H1 (cell line): ENCODE data around the gene COL6A2. TPM values are rescaled to one million over a fixed set of nuclear protein-coding genes. Genes with fewer than 3 reads are reported as not detected.

Experiments
- CTCF ChIA-PET: fragments of 300-600 bp; sonication (Branson Sonifier 250); formaldehyde crosslinking; loops from one replicate; lab custom pipeline; 2021; ENCODE audit not compliant: partially characterized antibody; lab: Charles Lee
- POLR2A ChIA-PET: fragments of 300-600 bp; sonication (Branson Sonifier 250); formaldehyde crosslinking; loops from one replicate; lab custom pipeline; 2021; ENCODE audit warnings: inconsistent platforms; ENCODE audit not compliant: partially characterized antibody; lab: Charles Lee
- DNase-seq, 2 experiments: peaks; one replicate each; pipeline versions ENCODE4 v3.0.0 to v3.0.0-alpha.2; 2010 to 2022; ENCODE audit warnings: low spot score in 2 of 2, low read depth in 1 of 2, mixed read lengths in 1 of 2
- FAIRE-seq: peaks from 2 replicates; lab custom pipeline; 2011; peaks lifted over from hg19 to GRCh38; lab: Jason Lieb, UNC
- H2AFZ ChIP-seq: 2 replicates; pipeline ENCODE4 v1.8.1; 2012; ENCODE audit warnings: low read length, inconsistent platforms
- H2AK5ac ChIP-seq: 2 replicates; pipeline ENCODE4 v1.6.1; 2013; ENCODE audit warnings: low read depth, low read length
- H2BK120ac ChIP-seq: replicated peaks from 2 replicates; pipeline ENCODE3; 2013; ENCODE audit warnings: low read depth, low read length, inconsistent platforms
- H2BK12ac ChIP-seq: 2 replicates; pipeline ENCODE4 v1.6.1; 2013; ENCODE audit warnings: low read depth, low read length
- H2BK15ac ChIP-seq: 2 replicates; pipeline ENCODE4 v1.6.1; 2013; ENCODE audit warnings: low read length
- H2BK20ac ChIP-seq: 2 replicates; pipeline ENCODE4 v1.6.1; 2013; ENCODE audit warnings: low read length
- H2BK5ac ChIP-seq: 2 replicates; pipeline ENCODE4 v1.6.1; 2013; ENCODE audit warnings: low read depth, low read length
- H3K14ac ChIP-seq: 2 replicates; pipeline ENCODE4 v1.6.1; 2013; ENCODE audit warnings: inconsistent platforms; ENCODE audit not compliant: insufficient read length
- H3K18ac ChIP-seq: 2 replicates; pipeline ENCODE4 v1.6.1; 2013; ENCODE audit warnings: low read length; ENCODE audit errors: extremely low read depth
- H3K23ac ChIP-seq: 2 replicates; pipeline ENCODE4 v1.6.1; 2013; ENCODE audit warnings: inconsistent platforms; ENCODE audit not compliant: insufficient read length
- H3K23me2 ChIP-seq: 2 replicates; pipeline ENCODE4 v1.6.1; 2013; ENCODE audit warnings: low read depth, low read length
- H3K27ac ChIP-seq: 2 replicates; pipeline ENCODE4 v1.6.1; 2011; ENCODE audit warnings: low read depth, low read length, inconsistent platforms
- H3K27me3 ChIP-seq, 4 experiments: replicated peaks in 1 of 4; 1 replicate in 1 of 4; 2 replicates in 3 of 4; pipeline versions ENCODE4 v1.6.1 to v1.8.1; 2011 to 2013; ENCODE audit warnings: low read length in 3 of 4, mild to moderate bottlenecking in 3 of 4, inconsistent platforms in 2 of 4, mixed read lengths in 2 of 4, moderate library complexity in 1 of 4; ENCODE audit not compliant: control insufficient read depth in 3 of 4, insufficient read depth in 3 of 4; ENCODE audit errors: extremely low read depth in 1 of 4
- H3K36me3 ChIP-seq, 4 experiments: 2 replicates each; pipeline versions ENCODE4 v1.6.1 to v1.8.1; 2011 to 2013; ENCODE audit warnings: mild to moderate bottlenecking in 4 of 4, low read length in 3 of 4, moderate library complexity in 2 of 4, control low read depth in 1 of 4, inconsistent platforms in 1 of 4; ENCODE audit not compliant: insufficient read depth in 4 of 4, control insufficient read depth in 2 of 4
- H3K4ac ChIP-seq: replicated peaks from 2 replicates; pipeline ENCODE3; 2013; ENCODE audit warnings: low read length, low read depth, mixed read lengths, inconsistent platforms; ENCODE audit not compliant: insufficient read length
- H3K4me1 ChIP-seq, 4 experiments: replicated peaks in 1 of 4; 1 replicate in 1 of 4; 2 replicates in 3 of 4; pipeline versions ENCODE4 v1.6.1 to v1.8.1; 2011 to 2013; ENCODE audit warnings: low read length in 3 of 4, inconsistent platforms in 2 of 4, mixed read lengths in 1 of 4; ENCODE audit not compliant: insufficient read depth in 4 of 4, control insufficient read depth in 3 of 4
- H3K4me2 ChIP-seq, 2 experiments: 2 replicates each; pipeline versions ENCODE4 v1.6.1 to v1.8.1; 2011 to 2013; ENCODE audit warnings: low read depth in 2 of 2, low read length in 2 of 2, control low read depth in 1 of 2, inconsistent platforms in 1 of 2, mild to moderate bottlenecking in 1 of 2; ENCODE audit not compliant: insufficient read depth in 1 of 2
- H3K4me3 ChIP-seq, 4 experiments: fragments of 200-600, 300-600 bp in 1 of 4; sonication (generic), shearing (Covaris generic), sonication (Bioruptor Twin) in 1 of 4; 2 replicates each; pipeline versions ENCODE4 v1.5.1 to v1.8.1; 2011 to 2016; ENCODE audit warnings: low read length in 4 of 4, low read depth in 3 of 4, control low read depth in 2 of 4, inconsistent platforms in 2 of 4, mild to moderate bottlenecking in 2 of 4, mixed read lengths in 1 of 4, moderate library complexity in 1 of 4; ENCODE audit not compliant: insufficient read depth in 2 of 4; ENCODE audit errors: extremely low read depth in 1 of 4
- H3K56ac ChIP-seq: replicated peaks from 2 replicates; pipeline ENCODE3; 2013; ENCODE audit warnings: low read depth, mild to moderate bottlenecking, mixed read lengths, low read length, inconsistent platforms; ENCODE audit not compliant: insufficient read length
- H3K79me1 ChIP-seq: 2 replicates; pipeline ENCODE4 v1.6.1; 2013; ENCODE audit warnings: low read depth, low read length, control low read depth
- H3K79me2 ChIP-seq, 2 experiments: 2 replicates each; pipeline versions ENCODE4 v1.6.1 to v1.8.1; 2012 to 2013; ENCODE audit warnings: low read length in 2 of 2, mild to moderate bottlenecking in 2 of 2, inconsistent platforms in 1 of 2; ENCODE audit not compliant: insufficient read depth in 2 of 2, control insufficient read depth in 1 of 2
- H3K9ac ChIP-seq, 4 experiments: replicated peaks in 1 of 4; 1 replicate in 1 of 4; 2 replicates in 3 of 4; pipeline versions ENCODE4 v1.6.1 to v1.8.1; 2011 to 2013; ENCODE audit warnings: low read depth in 3 of 4, low read length in 3 of 4, control low read depth in 2 of 4, mild to moderate bottlenecking in 2 of 4, moderate library complexity in 2 of 4, inconsistent platforms in 1 of 4; ENCODE audit errors: extremely low read depth in 1 of 4
- H3K9me3 ChIP-seq, 2 experiments: 2 replicates each; pipeline versions ENCODE4 v1.6.1 to v1.8.1; 2012 to 2013; ENCODE audit warnings: mild to moderate bottlenecking in 2 of 2, moderate library complexity in 2 of 2, control low read depth in 1 of 2, inconsistent platforms in 1 of 2, low read depth in 1 of 2, low read length in 1 of 2, mixed read lengths in 1 of 2; ENCODE audit not compliant: insufficient read depth in 2 of 2
- H4K20me1 ChIP-seq, 2 experiments: replicated peaks in 1 of 2; 2 replicates each; pipeline versions ENCODE3 to v1.8.1; 2011 to 2013; ENCODE audit warnings: inconsistent platforms in 2 of 2, low read length in 2 of 2, mild to moderate bottlenecking in 1 of 2; ENCODE audit not compliant: insufficient read depth in 2 of 2, control insufficient read depth in 1 of 2
- H4K5ac ChIP-seq: 2 replicates; pipeline ENCODE4 v1.6.1; 2013; ENCODE audit warnings: low read length, low read depth, mixed read lengths, inconsistent platforms; ENCODE audit not compliant: insufficient read length
- H4K8ac ChIP-seq: 2 replicates; pipeline ENCODE4 v1.8.0; 2013; ENCODE audit warnings: mild to moderate bottlenecking, moderate library complexity, low read length, inconsistent platforms; ENCODE audit not compliant: insufficient read depth; ENCODE audit errors: extremely low read depth
- H4K91ac ChIP-seq: replicated peaks from 2 replicates; pipeline ENCODE3; 2013; ENCODE audit warnings: low read length, mixed read lengths, inconsistent platforms; ENCODE audit not compliant: insufficient read length
- BACH1 ChIP-seq: IDR thresholded peaks from 2 replicates; pipeline ENCODE4 v1.6.1; 2012; ENCODE audit warnings: low read length, improper control_type of control experiment
- CBX8 ChIP-seq: fragments of 300-800, 300-1000 bp; sonication (generic); IDR thresholded peaks from 2 replicates; pipeline ENCODE4 v1.7.1; 2016; ENCODE audit warnings: low read depth, low read length, borderline replicate concordance
- RFX5 ChIP-seq: IDR thresholded peaks from 2 replicates; pipeline ENCODE4 v1.6.1; 2011; ENCODE audit warnings: low read depth, low read length, improper control_type of control experiment, borderline replicate concordance
- SIRT6 ChIP-seq: IDR thresholded peaks from one replicate; pipeline ENCODE4 v1.7.1; 2012; ENCODE audit warnings: low read length, inconsistent platforms
- WGBS, 2 experiments: shearing (Covaris generic) in 1 of 2; methylation state at CpG; one replicate each; pipeline versions ENCODE4 v1.1.6 to v1.1.7; 2013 to 2015; ENCODE audit warnings: low lambda C conversion rate in 2 of 2, mixed read lengths in 2 of 2, inconsistent platforms in 1 of 2, low coverage in 1 of 2, missing lambda C conversion rate in 1 of 2; ENCODE audit not compliant: insufficient replicate concordance in 2 of 2, insufficient coverage in 1 of 2, insufficient read length in 1 of 2; ENCODE audit errors: extremely low coverage in 1 of 2, missing lambda C conversion rate in 1 of 2; 5-methylcytosine and 5-hydroxymethylcytosine counted together
- polyA plus RNA-seq, 7 experiments: library from polyadenylated mRNA; depleted of rRNA in 3 of 7; stranded (reverse) in 5 of 7; unstranded in 2 of 7; fragments of >200 nt in 5 of 7; fragments of 200-250 nt in 2 of 7; gene quantifications; 1 replicate in 5 of 7; 2 replicates in 1 of 7; 4 replicates in 1 of 7; pipeline versions ENCODE4 v1.2.1 to v1.2.3, GENCODE V29; 2011 to 2013; ENCODE audit warnings: missing spikeins in 2 of 7, mixed read lengths in 2 of 7
- total RNA-seq: library from RNA; stranded (reverse); fragmentation: NEBNext Ultra II Directional; extraction: Animal tissue kit (Norgen Biotek cat#: 25700); gene quantifications from 2 replicates; pipeline ENCODE4 v1.2.1, GENCODE V29; 2021
- TF ChIP-seq, protein P1 (sequence below): IDR thresholded peaks from 2 replicates; pipeline ENCODE4 v1.6.1; 2012; ENCODE audit warnings: inconsistent platforms

The COL6A2 gene
- total and polyA plus RNA-seq, 2 of the 8 experiments (the other 6 are each of a cell fraction or from before 2014, with no cell fraction given), result 60.1 to 62.7 TPM

DNA sequence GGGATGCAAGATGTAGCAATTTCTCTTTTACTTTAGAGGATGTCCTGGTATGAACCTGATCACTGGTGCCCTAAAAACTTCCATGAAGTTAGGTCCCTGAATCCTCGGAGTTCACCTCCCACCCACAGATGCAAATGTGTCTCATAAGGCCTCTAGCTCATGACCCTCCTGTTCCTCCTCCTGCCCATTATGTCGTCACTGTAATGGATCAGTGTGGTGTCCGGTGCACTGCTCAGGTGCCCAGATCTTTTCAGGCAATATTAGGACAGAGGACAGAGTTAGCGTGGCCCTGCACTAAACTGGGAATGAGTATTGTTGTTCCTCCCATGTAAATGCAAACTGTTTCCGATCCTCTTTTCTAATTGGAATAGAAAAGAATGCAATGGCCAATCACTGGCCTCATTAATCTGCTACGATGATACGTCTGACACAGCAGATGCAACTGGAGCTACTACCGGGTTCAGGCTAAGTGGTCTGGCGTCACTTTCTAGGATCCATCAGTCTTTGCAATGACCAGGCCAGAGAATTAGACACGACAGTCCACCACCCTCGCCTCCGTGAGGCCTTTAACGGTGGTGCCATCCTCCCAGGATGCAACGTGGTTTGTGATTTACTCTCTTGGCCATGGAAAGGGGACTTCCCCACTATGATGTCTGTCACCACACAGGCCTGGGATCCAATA is 3.4 kb upstream of the COL6A2 start:
- Histone ChIP-seq H3K4me1 (peaks cover 0 to 4% (median 0%) of the 10 kb centered on the region in 4 experiments; a peak in 2 of 7 replicates), H4K8ac (no peak overlapping the region), H3K27me3 (peaks cover 0 to 14% (median 7%) of the 10 kb centered on the region in 4 experiments; a peak in 5 of 7 replicates), H3K4ac (no peak overlapping the region), H2BK20ac (no peak overlapping the region), H2AFZ (no peak overlapping the region), H2BK12ac (no peak overlapping the region), H4K5ac (no peak overlapping the region), H3K4me3 (no peak overlapping the region), H3K56ac (no peak overlapping the region), H3K14ac (no peak overlapping the region), H4K91ac (no peak overlapping the region), H3K9ac (no peak overlapping the region), H3K23ac (no peak overlapping the region), H3K79me2 (no peaks in the 10 kb centered on the region), H3K9me3 (peaks cover 19 to 30% of the 10 kb centered on the region in 2 experiments), H2AK5ac (no peak overlapping the region), H3K27ac (no peak overlapping the region), H3K18ac (no peak overlapping the region), H3K23me2 (peaks cover 15% of the 10 kb centered on the region; the same call in 1 of the 2 replicates), H4K20me1 (peaks cover 0 to 6% of the 10 kb centered on the region in 2 experiments), H3K4me2 (no peak overlapping the region), H2BK15ac (no peak overlapping the region), H2BK120ac (no peak overlapping the region), H2BK5ac (no peak overlapping the region), H3K79me1 (no peaks in the 10 kb centered on the region), H3K36me3 (no peaks in the 10 kb centered on the region)
- DNase-seq, result no peak
- WGBS, 2 experiments, result 81% methylated on average over 14 of the region's 14 CpGs; no CpG with 5 or more reads in 1 of the 2 experiments
- POLR2A ChIA-PET, result interaction anchor here (0.6 kb wide), 1 partner anchor 49 kb away, joined by 3 read pairs; no protein-coding TSS in a partner anchor
- FAIRE-seq, result no peak
- no peak for TF ChIP-seq CBX8
- no peak for TF ChIP-seq SIRT6
- TF ChIP-seq, protein P1, sequence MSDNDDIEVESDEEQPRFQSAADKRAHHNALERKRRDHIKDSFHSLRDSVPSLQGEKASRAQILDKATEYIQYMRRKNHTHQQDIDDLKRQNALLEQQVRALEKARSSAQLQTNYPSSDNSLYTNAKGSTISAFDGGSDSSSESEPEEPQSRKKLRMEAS, result no peak
- no peak for TF ChIP-seq RFX5
- no peak for TF ChIP-seq BACH1
- CTCF ChIA-PET, result interaction anchor here (1.3 to 1.4 kb wide), 2 partner anchors 49 to 125 kb away, joined by 3 to 6 read pairs; no protein-coding TSS in a partner anchor
